ENCODE measurements around the gene GNB1L. TPM values are rescaled to one million over a fixed set of nuclear protein-coding genes. Genes with fewer than 3 reads are reported as not detected.

GNB1L gene, protein sequence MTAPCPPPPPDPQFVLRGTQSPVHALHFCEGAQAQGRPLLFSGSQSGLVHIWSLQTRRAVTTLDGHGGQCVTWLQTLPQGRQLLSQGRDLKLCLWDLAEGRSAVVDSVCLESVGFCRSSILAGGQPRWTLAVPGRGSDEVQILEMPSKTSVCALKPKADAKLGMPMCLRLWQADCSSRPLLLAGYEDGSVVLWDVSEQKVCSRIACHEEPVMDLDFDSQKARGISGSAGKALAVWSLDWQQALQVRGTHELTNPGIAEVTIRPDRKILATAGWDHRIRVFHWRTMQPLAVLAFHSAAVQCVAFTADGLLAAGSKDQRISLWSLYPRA
- 2.5 TPM for total RNA-seq

DNA sequence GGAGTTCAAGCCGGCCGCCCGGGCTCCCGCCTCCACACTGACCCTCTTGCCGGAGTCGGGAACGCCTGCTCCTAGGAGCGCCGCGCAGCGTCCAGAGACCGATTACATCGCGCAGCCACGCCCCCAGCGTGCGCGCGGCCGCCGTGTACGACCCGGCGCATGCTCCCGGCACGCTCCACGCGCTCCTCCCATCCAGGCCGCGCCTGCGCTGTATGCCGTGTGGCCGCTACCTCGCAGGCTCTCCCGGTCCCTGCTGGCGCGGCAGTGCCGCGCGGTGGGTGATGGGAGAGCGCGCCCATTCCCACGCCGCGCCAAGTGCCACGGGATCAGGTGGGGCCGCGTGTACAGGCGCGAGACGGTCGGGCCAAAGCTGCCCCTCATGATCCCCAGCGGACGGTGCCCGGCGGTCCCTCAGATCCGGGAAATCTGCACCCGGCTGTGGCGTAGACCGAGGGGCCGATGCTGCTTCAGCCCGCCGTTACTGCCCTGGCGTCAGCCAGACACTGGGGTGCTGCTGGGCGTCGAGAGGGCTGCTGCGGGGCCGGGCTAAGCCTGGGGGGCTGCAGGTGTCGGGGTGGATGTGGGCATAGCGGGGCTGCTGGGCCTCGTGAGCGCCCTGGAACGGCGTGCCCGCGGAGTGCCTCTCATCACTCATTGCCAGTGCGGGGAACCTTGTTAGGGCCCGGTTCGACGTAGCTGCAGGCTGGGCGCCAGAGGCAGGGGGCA, at the start of gene GNB1L, which contains the start of gene RTL10:
TSS of gene GNB1L (minus strand) at position 97 of the 726 bp plus-strand sequence. CDS start 33,519 bp downstream, outside the sequence.
TSS of gene RTL10 (minus strand) at position 97 of the 726 bp plus-strand sequence. CDS start 2,613 bp downstream, outside the sequence.

DNA sequence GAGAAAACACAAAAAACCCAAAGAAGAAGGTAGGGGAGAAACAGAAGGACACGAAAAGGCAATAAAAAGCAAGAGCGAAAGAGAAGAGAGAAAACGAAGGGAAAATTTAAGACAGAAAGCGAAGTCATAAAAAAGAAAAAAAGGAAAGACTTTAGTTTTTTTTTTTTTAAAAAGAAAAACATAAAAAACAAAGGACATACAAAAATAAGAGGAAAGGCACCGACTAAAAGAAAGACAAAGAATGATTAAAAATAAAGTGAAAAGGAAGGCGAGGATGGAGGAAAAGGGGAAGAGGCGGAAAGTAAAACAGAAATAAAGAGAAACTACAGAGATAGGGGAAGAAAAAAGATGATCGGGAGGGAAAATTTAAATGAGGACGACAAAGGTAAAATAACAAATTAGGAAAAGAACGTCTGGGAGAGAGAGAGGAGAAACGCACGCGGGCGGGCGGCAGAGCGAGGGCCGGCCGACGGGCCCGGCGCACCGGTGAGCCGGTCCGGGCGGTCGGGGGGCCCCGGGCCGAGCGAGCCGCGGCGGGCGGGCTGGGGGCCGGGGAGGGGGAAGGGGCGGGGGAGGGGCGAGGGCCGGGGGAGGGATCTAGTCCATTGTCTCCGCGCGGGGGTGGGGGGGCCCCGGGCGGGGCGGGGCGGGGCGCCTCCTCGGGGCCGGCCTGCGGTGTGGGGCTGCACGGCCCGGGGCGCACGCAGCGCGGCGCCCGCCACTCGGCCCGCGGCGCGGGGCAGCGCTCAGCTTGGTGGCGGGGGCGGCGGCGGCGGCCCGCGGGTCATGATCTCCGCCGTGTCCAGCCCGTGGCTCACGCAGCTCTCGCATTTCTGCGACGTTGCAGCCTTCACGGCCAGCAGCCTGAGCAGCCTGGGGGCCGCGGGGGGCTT, 94.4 kb downstream of the GNB1L start, which contains the start of gene TBX1:
TSS of gene TBX1 (plus strand) at position 721 of the 893 bp plus-strand sequence. CDS start at position 787, 66 bp downstream.

Other genes starting within 250 kb of the GNB1L start
- 178 TPM for gene SEPTIN5, start 140.4 kb downstream of the GNB1L start, total RNA-seq
- gene GP1BB, start 131.3 kb downstream of the GNB1L start, total RNA-seq = 16.8 TPM
- gene TBX1, start 94.1 kb downstream of the GNB1L start, total RNA-seq = not detected
- gene RTL10, start within 50 bp of the GNB1L start, total RNA-seq = 17.5 TPM
- gene COMT, start 86.9 kb upstream of the GNB1L start, total RNA-seq = 46.6 TPM
- 14.1 TPM for gene TXNRD2, start 86.9 kb upstream of the GNB1L start, total RNA-seq
- gene ARVCF, start 161.9 kb upstream of the GNB1L start, total RNA-seq = 57.9 TPM
- gene TANGO2, start 166.2 kb upstream of the GNB1L start, total RNA-seq = 12.5 TPM
- gene DGCR8, start 225.4 kb upstream of the GNB1L start, total RNA-seq = 31.6 TPM

All from diencephalon (tissue), 1 donor.